NCI-H345 (cell line): ENCODE results near the gene TRMT2A.

Source experiments
- DNase-seq: peaks from one replicate; lab custom pipeline; 2025; lab: John Stamatoyannopoulos, UW

Gene TRMT2A

GRCh38 chr22:20063271-20064139 lies 53.5 kb downstream of the TRMT2A start:
- no peak for DNase-seq

DNA sequence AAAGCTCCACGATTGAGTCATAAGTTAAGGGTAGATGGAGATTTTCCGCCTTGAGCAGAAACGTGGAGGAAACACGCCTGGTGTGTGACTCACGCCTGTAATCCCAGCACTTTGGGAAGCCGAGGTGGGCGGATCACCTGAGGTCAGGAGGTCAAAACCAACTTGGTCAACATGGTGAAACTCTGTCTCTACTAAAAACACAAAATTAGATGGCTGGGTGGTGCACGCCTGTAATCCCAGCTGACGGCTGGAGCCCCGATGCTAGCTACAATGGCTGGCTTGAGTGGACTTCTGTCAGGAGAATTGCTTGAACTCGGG lies 54.3 kb downstream of the TRMT2A start:
- no peak for DNase-seq

- DNase-seq = no peak
Measured at GRCh38 chr22:20062043-20062765, 54.8 kb downstream of the TRMT2A start.
